Central memory CD4-positive, alpha-beta T cell (primary cell): ENCODE results near the gene EXD3.

Experiments
- DNase-seq: peaks from one replicate; pipeline ENCODE4 v3.0.0; 2022

The EXD3 gene

DNA sequence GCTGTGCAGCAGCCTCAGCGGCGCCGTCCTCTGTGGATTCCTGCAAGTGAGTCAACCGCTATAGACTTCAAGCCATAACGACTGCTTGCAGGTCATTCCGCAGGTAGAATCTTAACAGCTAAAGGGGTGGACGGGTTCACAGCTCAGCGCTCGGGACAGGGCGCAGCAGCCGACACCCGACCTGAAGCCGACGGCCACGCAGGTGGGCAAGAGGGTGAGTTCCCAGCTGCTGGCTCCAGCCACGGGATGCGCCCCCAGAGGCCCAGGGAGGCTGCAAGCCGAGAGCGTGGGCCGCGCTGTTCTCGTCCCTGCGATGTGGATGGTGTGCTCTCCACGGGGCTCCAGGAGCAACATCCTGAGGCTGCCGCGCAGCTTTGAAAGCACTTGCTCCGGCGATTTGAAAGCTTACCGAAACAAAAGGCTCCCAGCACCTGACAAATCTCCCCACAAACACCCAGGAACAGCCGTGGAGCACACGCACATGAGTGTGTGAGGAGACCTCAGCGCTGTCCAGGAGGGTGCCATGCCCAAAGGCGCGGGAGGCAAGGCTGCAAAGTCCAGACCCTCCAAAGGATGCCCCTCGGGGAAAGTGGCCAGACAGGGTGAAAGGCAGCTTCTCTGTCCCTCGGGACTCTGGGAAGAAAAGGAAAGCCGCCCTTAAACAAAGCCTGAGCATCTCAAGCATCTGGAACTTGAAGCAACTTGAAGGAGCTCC, 48.7 kb downstream of the EXD3 start:
- no peak for DNase-seq

DNA sequence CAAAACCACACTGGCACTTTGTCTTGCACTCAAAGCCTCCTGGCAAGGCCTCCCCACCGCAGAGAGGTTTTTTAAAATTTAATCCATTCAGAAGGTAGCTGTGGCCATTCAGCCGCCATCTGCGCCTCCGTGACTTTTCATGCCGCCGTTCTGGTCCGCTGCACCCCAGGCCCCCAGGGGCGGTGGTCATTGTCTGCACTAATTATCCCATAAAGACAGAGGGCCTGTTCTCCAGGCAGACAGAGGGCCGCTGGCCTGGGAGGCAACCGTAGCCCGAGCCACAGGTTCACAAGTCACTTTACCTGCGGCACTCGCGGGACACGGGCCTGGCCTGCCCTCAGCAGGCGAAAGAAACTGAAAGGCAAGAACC, 49.4 kb downstream of the EXD3 start:
- DNase-seq: no peak

DNA sequence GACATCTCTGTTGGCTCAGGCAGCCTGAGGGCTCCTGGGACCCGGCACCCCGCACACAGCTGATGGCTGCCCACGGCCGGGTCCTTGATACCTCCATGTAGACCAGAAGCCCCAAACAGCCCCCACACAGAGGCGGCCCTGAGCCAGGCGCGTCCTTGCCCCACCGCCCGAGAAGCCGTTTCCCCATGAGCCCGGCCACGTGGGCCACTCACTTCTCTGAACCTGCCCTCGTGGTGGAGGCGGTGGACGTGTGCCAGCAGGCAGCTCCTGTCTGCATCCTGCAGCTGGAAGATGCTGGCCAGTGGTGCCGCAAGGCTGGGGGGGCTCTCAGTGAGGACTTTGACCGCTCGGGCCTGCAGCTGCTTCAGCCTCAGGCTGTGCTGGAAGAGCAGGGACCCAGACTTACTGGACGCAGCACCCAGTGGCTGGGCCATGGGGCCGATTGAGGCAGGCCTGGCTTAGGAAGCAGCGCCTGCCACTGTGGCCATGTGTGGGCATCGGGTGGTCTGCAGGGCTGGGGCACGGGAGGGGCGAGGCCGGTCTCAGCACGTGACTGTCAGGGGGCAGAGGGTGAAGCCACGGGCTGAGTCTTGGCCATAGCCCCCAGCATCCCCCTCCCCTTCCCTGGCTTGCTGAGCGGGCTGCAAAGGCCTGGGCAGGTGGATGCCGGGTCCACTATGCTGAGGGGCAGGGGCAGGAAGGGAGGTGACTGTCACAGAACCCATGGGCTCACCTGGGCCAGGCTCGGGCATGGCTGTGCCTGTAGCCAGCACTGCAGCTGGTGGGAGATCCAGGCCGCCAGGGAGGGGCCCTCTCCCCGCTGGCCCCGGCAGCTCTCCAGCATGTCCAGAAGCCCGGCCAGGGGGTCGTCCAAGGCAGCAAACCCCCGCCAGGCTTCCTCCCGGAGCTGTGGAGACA, 50.0 kb downstream of the EXD3 start:
- no peak for DNase-seq

DNA sequence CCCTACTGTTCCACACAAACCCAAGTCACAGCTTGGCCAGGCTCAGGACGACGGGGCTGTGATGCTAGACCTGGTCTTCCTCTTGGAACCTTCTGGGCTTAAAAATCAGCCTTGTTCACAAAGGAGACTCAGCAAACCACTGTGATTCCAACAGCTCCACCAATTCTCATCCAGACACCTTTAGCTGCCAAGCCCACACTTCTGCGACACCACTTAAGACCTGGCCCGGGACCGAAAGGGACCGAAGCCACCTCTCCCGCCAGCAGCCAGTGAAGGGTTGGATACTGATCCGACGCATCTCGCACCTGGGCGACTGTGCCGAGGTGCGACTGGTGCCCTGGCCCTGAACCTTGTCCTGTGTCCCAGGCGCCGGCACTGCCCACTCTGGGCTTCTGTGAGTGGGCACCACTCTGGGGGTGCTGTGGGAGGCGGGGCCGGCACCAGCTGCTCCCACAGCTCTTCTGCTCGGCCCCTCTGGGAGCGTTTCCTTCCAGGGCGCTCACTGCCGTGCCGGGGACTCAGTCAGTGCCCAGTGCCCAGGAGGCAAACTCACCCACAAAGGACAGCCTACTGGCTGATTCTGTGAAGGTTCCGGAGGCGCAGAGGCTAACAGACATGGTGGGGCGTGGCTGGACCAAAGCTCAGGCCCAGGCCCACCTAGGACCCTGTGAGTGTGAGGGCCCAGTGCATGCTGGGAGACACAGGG, 50.9 kb downstream of the EXD3 start:
- no peak for DNase-seq

GRCh38 chr9:137371521-137371941, 51.4 kb downstream of the EXD3 start:
- no peak for DNase-seq

GRCh38 chr9:137370865-137371520, 52.0 kb downstream of the EXD3 start:
- no peak for DNase-seq

GRCh38 chr9:137369911-137370764, 52.8 kb downstream of the EXD3 start:
- no peak for DNase-seq

DNA sequence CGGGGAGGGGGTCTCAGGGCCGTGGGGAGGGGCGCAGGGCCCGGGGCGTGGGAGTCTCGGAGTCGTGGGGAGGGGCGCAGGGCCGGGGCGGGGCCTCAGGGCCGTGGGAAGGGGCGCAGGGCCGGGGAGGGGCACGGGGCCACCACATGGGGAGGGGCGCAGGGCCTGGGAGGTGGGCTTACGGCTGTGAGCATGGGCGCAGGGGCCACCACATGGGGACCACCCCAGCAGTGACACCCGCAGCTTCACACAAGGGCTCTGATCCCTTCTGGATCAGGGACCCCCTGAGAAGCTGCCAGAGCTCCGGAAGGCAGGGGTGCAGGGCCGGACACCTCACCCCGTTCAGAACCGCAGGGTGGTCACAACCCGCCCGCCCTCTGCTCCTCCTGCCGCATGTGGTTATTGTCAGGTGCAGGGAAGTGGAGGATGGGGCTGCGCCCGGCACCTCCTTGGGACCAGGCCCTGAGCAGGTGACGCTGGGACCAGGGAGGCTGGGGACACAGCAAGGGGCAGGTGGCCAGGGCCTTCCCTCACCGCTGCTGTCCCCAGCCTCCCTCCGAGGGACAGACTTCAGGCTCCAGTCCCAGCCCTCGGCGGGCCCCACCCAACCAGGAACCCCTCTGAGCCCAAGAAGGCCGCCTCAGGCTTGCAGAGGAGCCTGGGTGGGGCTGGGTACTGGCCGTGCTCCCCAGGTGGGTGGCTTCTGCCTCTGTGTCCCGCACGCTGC, 53.7 kb downstream of the EXD3 start:
- DNase-seq: no peak

GRCh38 chr9:137368431-137369035, 54.4 kb downstream of the EXD3 start:
- no peak for DNase-seq

- DNase-seq: no peak
These were observed 55.2 kb downstream of the EXD3 start for GRCh38 chr9:137367506-137368430.

DNA sequence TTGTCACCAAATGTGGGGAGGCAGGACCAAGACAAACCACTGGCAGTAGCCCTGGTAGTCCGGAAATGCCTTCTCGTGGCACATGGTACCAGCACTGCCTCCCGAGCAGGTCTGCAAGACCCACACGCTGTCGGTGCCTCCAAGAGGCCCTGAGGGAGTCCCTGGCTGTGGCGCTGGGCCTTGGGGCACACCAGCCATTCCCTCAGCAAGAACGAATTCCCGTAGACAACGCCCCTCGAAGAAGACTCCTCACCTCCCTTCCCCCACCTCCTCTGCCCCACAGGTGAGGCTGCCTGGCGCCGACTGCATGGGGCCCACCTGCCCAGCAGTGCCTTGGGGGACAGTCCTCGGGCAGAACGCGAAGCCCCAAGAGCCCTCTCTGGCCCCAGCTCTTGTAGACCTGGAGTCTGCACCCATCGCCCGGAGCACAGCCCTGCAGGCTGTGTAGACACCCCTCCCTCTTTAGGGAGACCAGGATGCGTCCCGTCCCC, 56.0 kb downstream of the EXD3 start:
- no peak for DNase-seq

- no peak for DNase-seq
These were observed 56.5 kb downstream of the EXD3 start for GRCh38 chr9:137366445-137366810.

DNA sequence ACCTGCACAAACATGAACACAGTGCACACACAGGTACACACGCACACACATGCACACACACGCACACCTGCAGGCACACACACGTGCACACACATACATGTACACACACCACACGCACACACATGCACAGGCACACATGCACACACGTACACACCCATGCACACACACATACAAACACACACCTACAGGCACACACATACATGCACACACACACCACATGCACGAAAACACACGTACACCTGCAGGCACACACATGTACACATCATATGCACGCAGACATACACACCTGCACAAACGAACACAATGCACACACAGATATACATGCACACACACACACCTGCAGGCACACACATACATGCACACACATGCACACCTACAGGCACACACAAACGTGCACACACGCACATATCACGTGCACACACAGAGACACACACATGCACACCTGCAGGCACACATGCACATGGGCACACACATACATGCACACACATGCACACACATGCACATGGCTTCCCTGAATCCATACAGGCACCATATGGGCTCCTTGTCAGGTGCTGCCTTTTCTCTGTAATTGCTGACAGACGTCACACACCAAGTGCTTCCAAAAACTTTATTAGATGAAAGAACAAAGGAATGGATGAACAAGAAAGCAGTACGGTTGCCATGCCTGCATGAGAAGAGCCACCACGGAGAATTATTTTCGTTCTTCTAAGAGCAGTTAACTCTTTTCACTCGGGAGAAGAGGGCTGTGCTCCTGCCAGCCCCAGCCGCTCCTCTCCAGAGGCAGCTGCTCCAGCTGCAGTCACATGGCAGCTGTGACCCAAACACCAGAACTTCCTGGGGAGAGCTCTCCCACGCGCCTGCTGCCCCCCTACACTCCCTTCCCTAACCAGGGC, 57.2 kb downstream of the EXD3 start:
- DNase-seq: no peak

DNA sequence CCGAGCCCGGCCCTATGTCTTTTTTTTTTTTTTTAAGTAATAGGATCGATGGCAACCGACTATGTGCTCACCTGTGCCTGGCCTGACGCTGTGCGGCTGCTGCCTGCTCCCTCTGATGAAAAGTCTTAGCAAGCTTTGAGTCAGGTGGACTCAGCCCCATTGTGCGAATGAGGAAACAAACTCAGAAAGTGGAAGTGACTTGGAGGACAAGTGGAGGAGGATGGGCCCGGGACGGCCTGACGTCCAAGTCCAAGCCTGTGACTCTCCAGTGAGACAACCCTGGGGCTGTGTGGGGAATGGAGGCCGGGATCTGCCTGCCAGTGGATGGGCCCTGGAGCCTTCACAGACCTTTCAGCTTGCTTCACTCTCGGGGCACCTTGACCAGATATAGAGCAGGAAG, 57.9 kb downstream of the EXD3 start:
- no peak for DNase-seq

DNA sequence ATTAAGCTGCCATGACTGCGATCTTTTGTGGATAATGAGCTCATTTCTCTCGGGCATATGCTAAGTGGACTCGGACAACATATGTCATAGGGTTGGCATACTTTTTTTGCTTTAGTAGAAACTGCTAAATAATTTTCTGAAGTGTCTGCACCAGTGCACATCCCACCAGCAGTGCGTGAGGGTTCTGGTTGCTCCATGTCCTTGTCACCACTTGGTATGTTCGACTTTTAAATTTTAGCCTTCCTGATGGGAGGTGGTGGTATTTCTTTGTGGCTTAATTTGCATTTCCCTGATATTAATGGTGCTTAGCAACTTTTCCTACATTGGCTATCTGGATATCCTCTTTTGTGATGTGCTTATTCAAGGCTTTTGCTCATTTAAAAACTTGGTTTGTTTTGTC, 63.1 kb downstream of the EXD3 start:
- no peak for DNase-seq

DNA sequence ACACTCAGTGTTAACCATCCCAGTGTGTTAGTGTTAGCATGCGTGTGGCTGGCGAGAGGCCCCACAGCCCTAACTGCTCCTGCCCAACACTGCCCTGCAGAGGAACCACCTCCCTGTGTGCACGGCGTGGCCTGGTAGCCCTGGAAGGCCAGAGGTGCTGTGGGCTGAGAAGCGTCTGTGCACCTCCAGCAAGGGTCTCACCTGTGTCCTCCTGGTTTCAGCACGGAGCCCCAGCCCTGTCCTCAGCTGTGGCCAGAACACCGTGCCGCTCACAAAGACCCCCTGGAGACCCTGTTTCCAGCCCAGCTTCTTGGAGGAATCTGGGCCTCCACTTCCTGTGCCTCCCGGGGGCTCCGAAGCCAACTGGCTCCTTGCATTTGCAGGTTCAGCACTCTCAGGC, 64.8 kb downstream of the EXD3 start:
- DNase-seq: no peak

GRCh38 chr9:137357166-137357565, 65.8 kb downstream of the EXD3 start:
- DNase-seq: no peak

DNA sequence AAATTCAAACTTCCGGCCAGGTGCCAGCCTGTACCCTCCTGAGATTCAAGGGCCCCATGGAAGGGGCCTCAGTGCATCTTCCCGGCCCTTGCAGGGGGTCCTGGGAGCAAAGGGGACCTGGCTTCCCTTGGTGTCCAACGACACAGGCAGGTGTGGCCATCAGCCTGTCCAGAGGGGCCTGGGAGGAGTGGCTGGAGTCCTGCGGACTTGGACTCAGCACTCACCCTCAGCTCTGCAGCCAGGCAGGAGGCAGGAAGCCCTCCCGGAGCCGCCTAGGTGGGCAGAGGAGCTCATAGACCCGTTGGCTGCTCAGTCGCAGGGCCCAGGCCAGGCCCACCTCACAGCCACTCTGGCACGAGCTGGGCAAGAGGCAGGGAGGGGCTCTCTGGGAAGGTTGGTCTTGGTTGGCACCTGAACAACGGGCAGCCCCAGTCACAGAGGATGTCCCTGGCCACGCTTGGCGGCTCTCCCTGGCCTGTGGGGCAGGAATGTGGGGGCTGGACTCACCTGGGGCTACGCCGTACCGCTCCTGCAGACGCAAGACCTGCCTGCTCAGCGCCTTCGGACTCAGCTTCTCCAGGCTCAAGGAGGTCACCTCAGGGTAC, 67.1 kb downstream of the EXD3 start:
- DNase-seq: no peak
